ENCODE results near the gene DAGLA. TPM values are rescaled to one million over a fixed set of nuclear protein-coding genes. Genes with fewer than 3 reads are reported as not detected.

Gene DAGLA
- total RNA-seq, 1 donor from 2014 or later, result 4.8 TPM

DNA sequence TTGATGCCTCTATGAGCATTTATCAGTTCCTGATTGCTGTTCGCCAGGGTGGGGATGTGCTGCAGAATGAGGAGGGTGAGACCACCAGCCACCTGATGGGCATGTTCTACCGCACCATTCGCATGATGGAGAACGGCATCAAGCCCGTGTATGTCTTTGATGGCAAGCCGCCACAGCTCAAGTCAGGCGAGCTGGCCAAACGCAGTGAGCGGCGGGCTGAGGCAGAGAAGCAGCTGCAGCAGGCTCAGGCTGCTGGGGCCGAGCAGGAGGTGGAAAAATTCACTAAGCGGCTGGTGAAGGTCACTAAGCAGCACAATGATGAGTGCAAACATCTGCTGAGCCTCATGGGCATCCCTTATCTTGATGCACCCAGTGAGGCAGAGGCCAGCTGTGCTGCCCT, 115.3 kb downstream of the DAGLA start:
- peak; percentile 64 for DNase-seq (ENCODE audit: low spot score)
- no peak overlapping the region for H3K4me3 Mint-ChIP-seq (ENCODE audit: unreplicated experiment)
- no peaks in the 10 kb centered on the region for H3K27me3 Mint-ChIP-seq (ENCODE audit: low read depth)
- no peak overlapping the region for H3K27ac Mint-ChIP-seq (ENCODE audit: unreplicated experiment)
- H3K36me3 Mint-ChIP-seq (ENCODE audit: low read depth), result peaks cover 2% of the 10 kb centered on the region
- TF ChIP-seq, protein P1, sequence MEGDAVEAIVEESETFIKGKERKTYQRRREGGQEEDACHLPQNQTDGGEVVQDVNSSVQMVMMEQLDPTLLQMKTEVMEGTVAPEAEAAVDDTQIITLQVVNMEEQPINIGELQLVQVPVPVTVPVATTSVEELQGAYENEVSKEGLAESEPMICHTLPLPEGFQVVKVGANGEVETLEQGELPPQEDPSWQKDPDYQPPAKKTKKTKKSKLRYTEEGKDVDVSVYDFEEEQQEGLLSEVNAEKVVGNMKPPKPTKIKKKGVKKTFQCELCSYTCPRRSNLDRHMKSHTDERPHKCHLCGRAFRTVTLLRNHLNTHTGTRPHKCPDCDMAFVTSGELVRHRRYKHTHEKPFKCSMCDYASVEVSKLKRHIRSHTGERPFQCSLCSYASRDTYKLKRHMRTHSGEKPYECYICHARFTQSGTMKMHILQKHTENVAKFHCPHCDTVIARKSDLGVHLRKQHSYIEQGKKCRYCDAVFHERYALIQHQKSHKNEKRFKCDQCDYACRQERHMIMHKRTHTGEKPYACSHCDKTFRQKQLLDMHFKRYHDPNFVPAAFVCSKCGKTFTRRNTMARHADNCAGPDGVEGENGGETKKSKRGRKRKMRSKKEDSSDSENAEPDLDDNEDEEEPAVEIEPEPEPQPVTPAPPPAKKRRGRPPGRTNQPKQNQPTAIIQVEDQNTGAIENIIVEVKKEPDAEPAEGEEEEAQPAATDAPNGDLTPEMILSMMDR (IDR thresholded peaks at IDR 0.05), result no peak
- H3K9me3 Mint-ChIP-seq (ENCODE audit: low read depth), result no peaks in the 10 kb centered on the region
- peaks cover 24% of the 10 kb centered on the region for H3K4me1 Mint-ChIP-seq (ENCODE audit: low read depth)

DNA sequence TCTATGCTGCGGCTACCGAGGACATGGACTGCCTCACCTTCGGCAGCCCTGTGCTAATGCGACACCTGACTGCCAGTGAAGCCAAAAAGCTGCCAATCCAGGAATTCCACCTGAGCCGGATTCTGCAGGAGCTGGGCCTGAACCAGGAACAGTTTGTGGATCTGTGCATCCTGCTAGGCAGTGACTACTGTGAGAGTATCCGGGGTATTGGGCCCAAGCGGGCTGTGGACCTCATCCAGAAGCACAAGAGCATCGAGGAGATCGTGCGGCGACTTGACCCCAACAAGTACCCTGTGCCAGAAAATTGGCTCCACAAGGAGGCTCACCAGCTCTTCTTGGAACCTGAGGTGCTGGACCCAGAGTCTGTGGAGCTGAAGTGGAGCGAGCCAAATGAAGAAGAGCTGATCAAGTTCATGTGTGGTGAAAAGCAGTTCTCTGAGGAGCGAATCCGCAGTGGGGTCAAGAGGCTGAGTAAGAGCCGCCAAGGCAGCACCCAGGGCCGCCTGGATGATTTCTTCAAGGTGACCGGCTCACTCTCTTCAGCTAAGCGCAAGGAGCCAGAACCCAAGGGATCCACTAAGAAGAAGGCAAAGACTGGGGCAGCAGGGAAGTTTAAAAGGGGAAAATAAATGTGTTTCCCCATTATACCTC, 115.8 kb downstream of the DAGLA start:
- no peaks in the 10 kb centered on the region for H3K27me3 Mint-ChIP-seq (ENCODE audit: low read depth)
- no peak overlapping the region for H3K27ac Mint-ChIP-seq (ENCODE audit: unreplicated experiment)
- TF ChIP-seq, protein P1 (IDR thresholded peaks at IDR 0.05), result no peak
- no peak overlapping the region for H3K4me3 Mint-ChIP-seq (ENCODE audit: unreplicated experiment)
- peaks cover 24% of the 10 kb centered on the region for H3K4me1 Mint-ChIP-seq (ENCODE audit: low read depth)
- DNase-seq (ENCODE audit: low spot score), result peak; percentile 41
- H3K36me3 Mint-ChIP-seq (ENCODE audit: low read depth), result peaks cover 4% of the 10 kb centered on the region
- no peaks in the 10 kb centered on the region for H3K9me3 Mint-ChIP-seq (ENCODE audit: low read depth)

Other genes with a start within 250 kb of the DAGLA start
- 0.10 TPM in 1 of 3 replicates, not detected in the others for gene LRRC10B, start 171.6 kb upstream of the DAGLA start, total RNA-seq
- 0.92 to 2.0 TPM (median 1.5 TPM) in 3 replicates for gene SYT7, start 99.3 kb upstream of the DAGLA start, total RNA-seq
- 1.6 to 1.7 TPM in 2 of 3 replicates, not detected in the other for gene MYRF, start 72.2 kb downstream of the DAGLA start, total RNA-seq
- 103 to 133 TPM (median 106 TPM) in 3 replicates for gene TMEM258, start 112.2 kb downstream of the DAGLA start, total RNA-seq
- gene FEN1, start 112.5 kb downstream of the DAGLA start, total RNA-seq, result 12.6 to 27.1 TPM (median 13.2 TPM) in 3 replicates
- 72.6 to 95.5 TPM (median 74.6 TPM) in 3 replicates for gene FADS1, start 136.6 kb downstream of the DAGLA start, total RNA-seq
- gene FADS2, start 147.9 kb downstream of the DAGLA start, total RNA-seq, result 202 to 315 TPM (median 297 TPM) in 3 replicates
- gene FADS3, start 211.2 kb downstream of the DAGLA start, total RNA-seq, result 206 to 263 TPM (median 255 TPM) in 3 replicates
- 9.7 to 24.7 TPM (median 24.1 TPM) in 3 replicates for gene RAB3IL1, start 237.2 kb downstream of the DAGLA start, total RNA-seq